Measurements from ENCODE around the gene FRRS1. TPM values are rescaled to one million over a fixed set of nuclear protein-coding genes. Genes with fewer than 3 reads are reported as not detected.

The FRRS1 gene
- total RNA-seq, 4 donors from 2014 or later: 25.4 to 34.4 (median 30.5) TPM

DNA sequence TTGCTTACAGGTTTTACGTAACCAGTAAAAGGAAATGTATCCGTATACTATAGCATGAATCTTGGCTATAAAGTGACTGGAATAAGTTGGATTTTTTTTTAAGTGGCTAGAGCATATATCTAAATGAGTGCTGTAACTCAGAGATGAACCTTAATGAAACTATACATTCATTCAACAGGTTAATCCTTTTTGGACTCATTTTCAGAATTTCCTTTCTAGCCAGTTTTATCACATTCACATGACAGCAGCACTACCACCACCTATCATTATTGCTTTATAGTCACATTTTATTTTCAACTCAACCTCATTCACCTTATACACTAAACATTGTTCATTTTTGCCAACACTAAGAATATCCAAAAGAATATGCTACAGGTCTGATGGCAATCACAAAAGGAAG is 30.6 kb downstream of the FRRS1 start:
- Histone ChIP-seq H3K36me3 (peaks cover 26% of the 10 kb centered on the region), H3K27me3 (no peaks in the 10 kb centered on the region), H3K9me3 (no peaks in the 10 kb centered on the region), H3K4me3 (no peak overlapping the region), H3K4me1 (peaks cover 4% of the 10 kb centered on the region), H3K27ac (no peak overlapping the region)
- 88% methylated on average over 2 of the region's 2 CpGs for WGBS
- DNase-seq (ENCODE audit: low spot score in 2 of 2): no peak
- TF ChIP-seq CTCF (IDR thresholded peaks at IDR 0.05): no peak
- TF ChIP-seq POLR2A (IDR thresholded peaks at IDR 0.05): no peak
- TF ChIP-seq EP300 (IDR thresholded peaks at IDR 0.05): no peak
- TF ChIP-seq POLR2AphosphoS5 (IDR thresholded peaks at IDR 0.05): no peak

GRCh38 chr1:99731384-99731783 is 35.1 kb downstream of the FRRS1 start:
- 85% methylated on average over 1 of the region's 1 CpG for WGBS
- Histone ChIP-seq H3K9me3 (no peaks in the 10 kb centered on the region), H3K27ac (no peak overlapping the region), H3K36me3 (peaks cover 28% of the 10 kb centered on the region), H3K27me3 (no peaks in the 10 kb centered on the region), H3K4me3 (no peak overlapping the region), H3K4me1 (no peaks in the 10 kb centered on the region)
- DNase-seq (ENCODE audit: low spot score in 2 of 2): no peak
- no peak for TF ChIP-seq CTCF (IDR thresholded peaks at IDR 0.05)
- TF ChIP-seq POLR2A (IDR thresholded peaks at IDR 0.05): no peak
- TF ChIP-seq POLR2AphosphoS5 (IDR thresholded peaks at IDR 0.05): no peak
- no peak for TF ChIP-seq EP300 (IDR thresholded peaks at IDR 0.05)

GRCh38 chr1:99728494-99729235 is 37.8 kb downstream of the FRRS1 start:
- no peaks in the 10 kb centered on the region for H3K27me3 ChIP-seq
- no peaks in the 10 kb centered on the region for H3K4me1 ChIP-seq
- DNase-seq (ENCODE audit: low spot score in 2 of 2): no peak
- peaks cover 30% of the 10 kb centered on the region for H3K36me3 ChIP-seq
- peak overlapping the region; percentile 39 for H3K27ac ChIP-seq
- TF ChIP-seq EP300 (IDR thresholded peaks at IDR 0.05) (no peak), POLR2AphosphoS5 (IDR thresholded peaks at IDR 0.05) (no peak), CTCF (IDR thresholded peaks at IDR 0.05) (peak; percentile 27 to 35), POLR2A (IDR thresholded peaks at IDR 0.05) (no peak)
- 69% methylated on average over 4 of the region's 4 CpGs for WGBS
- no peak overlapping the region for H3K4me3 ChIP-seq
- H3K9me3 ChIP-seq: no peaks in the 10 kb centered on the region

- H3K27me3 ChIP-seq: no peaks in the 10 kb centered on the region
- WGBS: 78% methylated on average over 4 of the region's 4 CpGs
- peak overlapping the region; percentile 39 for H3K27ac ChIP-seq
- H3K9me3 ChIP-seq: no peaks in the 10 kb centered on the region
- DNase-seq (ENCODE audit: low spot score in 2 of 2): no peak
- no peak overlapping the region for H3K4me3 ChIP-seq
- no peak for TF ChIP-seq POLR2A (IDR thresholded peaks at IDR 0.05)
- no peak for TF ChIP-seq CTCF (IDR thresholded peaks at IDR 0.05)
- no peak for TF ChIP-seq EP300 (IDR thresholded peaks at IDR 0.05)
- no peaks in the 10 kb centered on the region for H3K4me1 ChIP-seq
- peaks cover 27% of the 10 kb centered on the region for H3K36me3 ChIP-seq
These were observed 38.8 kb downstream of the FRRS1 start for GRCh38 chr1:99727575-99728185.

GRCh38 chr1:99726818-99727217 is 39.6 kb downstream of the FRRS1 start:
- 90% methylated on average over 2 of the region's 2 CpGs for WGBS
- DNase-seq (ENCODE audit: low spot score in 2 of 2): no peak
- TF ChIP-seq EP300 (IDR thresholded peaks at IDR 0.05) (no peak), CTCF (IDR thresholded peaks at IDR 0.05) (no peak), POLR2AphosphoS5 (IDR thresholded peaks at IDR 0.05) (no peak), POLR2A (IDR thresholded peaks at IDR 0.05) (no peak)
- Histone ChIP-seq H3K4me1 (no peaks in the 10 kb centered on the region), H3K27ac (no peak overlapping the region), H3K27me3 (no peaks in the 10 kb centered on the region), H3K4me3 (no peak overlapping the region), H3K36me3 (peaks cover 27% of the 10 kb centered on the region), H3K9me3 (no peaks in the 10 kb centered on the region)

All from suprapubic skin (tissue), 4 donors.